Measurements from ENCODE around the gene RABGAP1L. TPM values are rescaled to one million over a fixed set of nuclear protein-coding genes. Genes with fewer than 3 reads are reported as not detected.

RABGAP1L gene
- total RNA-seq, 4 donors from 2014 or later: 39.9 to 77.4 (median 48.7) TPM

GRCh38 chr1:174990382-174990999 lies 831.2 kb downstream of the RABGAP1L start:
- TF ChIP-seq CTCF (IDR thresholded peaks at IDR 0.05; ENCODE audit: low read depth): no peak

- TF ChIP-seq CTCF (IDR thresholded peaks at IDR 0.05; ENCODE audit: low read depth): no peak
Observed at GRCh38 chr1:174991473-174991872, 832.2 kb downstream of the RABGAP1L start.

- TF ChIP-seq CTCF (IDR thresholded peaks at IDR 0.05; ENCODE audit: low read depth): no peak
Observed at GRCh38 chr1:174995121-174995520, 835.8 kb downstream of the RABGAP1L start.

- no peak for TF ChIP-seq CTCF (IDR thresholded peaks at IDR 0.05; ENCODE audit: low read depth)
Observed at GRCh38 chr1:174995916-174996315, 836.6 kb downstream of the RABGAP1L start.

GRCh38 chr1:174996476-174996875 lies 837.2 kb downstream of the RABGAP1L start:
- TF ChIP-seq CTCF (IDR thresholded peaks at IDR 0.05; ENCODE audit: low read depth): no peak

- no peak for TF ChIP-seq CTCF (IDR thresholded peaks at IDR 0.05; ENCODE audit: low read depth)
Observed at GRCh38 chr1:174997041-174997440, 837.7 kb downstream of the RABGAP1L start.

- TF ChIP-seq CTCF (IDR thresholded peaks at IDR 0.05; ENCODE audit: low read depth): no peak
Observed at GRCh38 chr1:174998569-174999215, 839.4 kb downstream of the RABGAP1L start.

Data from subcutaneous adipose tissue (tissue), 4 donors.